HL-60 (cell line): ENCODE data around the gene CAMKMT.

ENCODE experiments used
- DNase-seq, 2 experiments: peaks; one replicate each; pipeline ENCODE4 v3.0.0-alpha.2; 2010 to 2020; ENCODE audit warnings: low read depth in 1 of 2, low spot score in 1 of 2
- H3K27ac ChIP-seq: fragments of 250-450 bp; sonication (Bioruptor Pico); replicated peaks from 2 replicates; pipeline ENCODE4 v1.5.1; 2020; ENCODE audit warnings: mild to moderate bottlenecking, moderate library complexity
- H3K27me3 ChIP-seq: fragments of 250-450 bp; sonication (Bioruptor Pico); 2 replicates; pipeline ENCODE4 v1.5.1; 2021; ENCODE audit warnings: mild to moderate bottlenecking, moderate library complexity; ENCODE audit not compliant: insufficient read depth, poor library complexity, severe bottlenecking
- H3K4me3 ChIP-seq: replicated peaks from 2 replicates; pipeline ENCODE4 v1.5.1; 2011; ENCODE audit warnings: mild to moderate bottlenecking, control low read depth, low read length; ENCODE audit not compliant: insufficient read depth
- CTCF ChIP-seq: IDR thresholded peaks from one replicate; pipeline ENCODE4 v1.5.1; 2011; ENCODE audit warnings: low read length, control low read depth, inconsistent platforms; ENCODE audit not compliant: insufficient read depth
- GABPA ChIP-seq: IDR thresholded peaks from 2 replicates; pipeline ENCODE4 v1.6.1; 2012; ENCODE audit warnings: low read depth
- POLR2AphosphoS5 ChIP-seq: IDR thresholded peaks from 2 replicates; pipeline ENCODE4 v1.6.1; 2012; ENCODE audit warnings: low read depth
- REST ChIP-seq: IDR thresholded peaks from 2 replicates; pipeline ENCODE4 v1.6.1; 2012; ENCODE audit warnings: low read depth; ENCODE audit not compliant: insufficient replicate concordance
- SPI1 ChIP-seq: IDR thresholded peaks from 2 replicates; pipeline ENCODE4 v1.6.1; 2012; ENCODE audit warnings: low read depth, mild to moderate bottlenecking, borderline replicate concordance

Gene CAMKMT

DNA sequence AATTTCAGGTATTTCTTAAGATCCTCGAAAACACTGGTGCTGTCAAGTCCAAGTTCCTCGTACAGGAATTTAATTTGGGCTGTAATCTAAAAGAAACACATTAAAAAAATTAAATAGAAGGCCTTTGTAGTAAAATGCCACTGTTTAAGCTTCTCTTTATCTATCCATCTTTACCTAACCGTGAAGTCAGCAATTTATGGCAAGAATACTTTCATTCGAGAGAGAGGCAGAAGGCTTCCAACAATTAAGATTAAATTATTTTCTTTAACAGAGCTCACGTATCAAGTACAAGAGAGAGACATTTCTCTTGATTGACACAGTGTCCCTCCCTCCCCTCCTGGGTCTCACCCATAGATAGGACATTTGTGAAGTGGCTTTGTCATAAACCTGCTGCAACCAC lies 40.4 kb upstream of the CAMKMT start:
- Histone ChIP-seq H3K27ac (no peak overlapping the region), H3K4me3 (no peak overlapping the region), H3K27me3 (no peaks in the 10 kb centered on the region)
- TF ChIP-seq CTCF (no peak), POLR2AphosphoS5 (no peak), REST (no peak), GABPA (no peak), SPI1 (no peak)
- no peak for DNase-seq

GRCh38 chr2:44324971-44325426 lies 36.7 kb upstream of the CAMKMT start:
- DNase-seq: no peak
- no peak overlapping the region for H3K27ac ChIP-seq
- no peak for TF ChIP-seq GABPA
- no peak for TF ChIP-seq CTCF
- TF ChIP-seq POLR2AphosphoS5: no peak
- no peak for TF ChIP-seq REST
- no peak for TF ChIP-seq SPI1
- no peak overlapping the region for H3K4me3 ChIP-seq
- H3K27me3 ChIP-seq: no peaks in the 10 kb centered on the region

GRCh38 chr2:44325897-44326296 lies 35.9 kb upstream of the CAMKMT start:
- Histone ChIP-seq H3K4me3 (no peak overlapping the region), H3K27me3 (no peaks in the 10 kb centered on the region), H3K27ac (no peak overlapping the region)
- DNase-seq: no peak
- TF ChIP-seq GABPA (no peak), SPI1 (no peak), POLR2AphosphoS5 (no peak), CTCF (no peak), REST (no peak)
